GM12801 (cell line): Measurements from ENCODE around the gene GBP3.

Source experiments
- TF ChIP-seq, protein P1 (sequence below): IDR thresholded peaks from one replicate; pipeline ENCODE4 v1.5.1; 2011; ENCODE audit warnings: control low read depth; ENCODE audit not compliant: insufficient read length; ENCODE audit errors: extremely low read depth

Gene GBP3

DNA sequence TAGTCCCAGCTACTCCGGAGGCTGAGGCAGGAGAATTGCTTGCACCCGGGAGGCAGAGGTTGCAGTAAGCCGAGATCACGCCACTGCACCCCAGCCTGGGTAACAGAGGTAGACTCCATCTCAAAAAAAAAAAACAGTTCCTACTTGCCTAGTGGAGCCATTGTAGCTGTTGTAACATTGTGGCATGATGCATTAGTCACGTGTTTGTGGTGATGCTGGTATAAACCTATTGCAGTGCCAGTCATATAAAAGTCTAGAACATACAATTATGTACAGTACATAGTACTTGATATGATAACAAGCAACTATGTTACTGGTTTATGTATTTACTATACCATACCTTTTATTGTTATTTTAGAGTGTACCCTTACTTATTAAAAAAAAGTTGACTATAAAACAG, 46.4 kb downstream of the GBP3 start:
- TF ChIP-seq, protein P1, sequence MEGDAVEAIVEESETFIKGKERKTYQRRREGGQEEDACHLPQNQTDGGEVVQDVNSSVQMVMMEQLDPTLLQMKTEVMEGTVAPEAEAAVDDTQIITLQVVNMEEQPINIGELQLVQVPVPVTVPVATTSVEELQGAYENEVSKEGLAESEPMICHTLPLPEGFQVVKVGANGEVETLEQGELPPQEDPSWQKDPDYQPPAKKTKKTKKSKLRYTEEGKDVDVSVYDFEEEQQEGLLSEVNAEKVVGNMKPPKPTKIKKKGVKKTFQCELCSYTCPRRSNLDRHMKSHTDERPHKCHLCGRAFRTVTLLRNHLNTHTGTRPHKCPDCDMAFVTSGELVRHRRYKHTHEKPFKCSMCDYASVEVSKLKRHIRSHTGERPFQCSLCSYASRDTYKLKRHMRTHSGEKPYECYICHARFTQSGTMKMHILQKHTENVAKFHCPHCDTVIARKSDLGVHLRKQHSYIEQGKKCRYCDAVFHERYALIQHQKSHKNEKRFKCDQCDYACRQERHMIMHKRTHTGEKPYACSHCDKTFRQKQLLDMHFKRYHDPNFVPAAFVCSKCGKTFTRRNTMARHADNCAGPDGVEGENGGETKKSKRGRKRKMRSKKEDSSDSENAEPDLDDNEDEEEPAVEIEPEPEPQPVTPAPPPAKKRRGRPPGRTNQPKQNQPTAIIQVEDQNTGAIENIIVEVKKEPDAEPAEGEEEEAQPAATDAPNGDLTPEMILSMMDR, result no peak

DNA sequence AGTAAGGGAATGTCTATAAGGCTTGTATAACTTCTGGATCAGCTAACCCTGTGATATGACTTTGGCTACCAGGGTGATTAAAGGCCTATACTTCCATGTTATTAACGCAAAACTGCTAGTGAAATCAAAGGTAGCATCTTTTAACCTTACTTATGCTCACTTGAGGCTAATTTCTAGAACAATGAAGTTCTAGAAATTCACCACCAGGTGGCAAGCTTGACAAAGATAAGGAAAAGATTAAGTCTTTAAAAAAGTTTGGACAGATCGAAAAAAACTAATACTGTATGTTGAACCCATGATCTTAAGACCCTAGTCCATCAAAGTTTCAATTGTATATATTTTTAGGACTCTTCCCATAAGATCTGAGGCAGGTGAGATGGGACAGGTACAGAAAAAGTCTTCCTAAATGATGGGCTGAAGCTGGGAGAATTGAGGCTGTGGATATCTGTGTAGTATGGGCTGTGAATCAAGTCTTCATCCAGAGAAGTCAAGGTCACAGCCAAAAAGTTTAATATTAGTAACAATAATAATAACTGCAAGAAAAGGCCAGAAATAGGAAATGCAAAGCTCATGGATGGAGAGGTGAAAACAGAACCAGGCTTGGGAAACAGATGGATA, 49.0 kb downstream of the GBP3 start:
- TF ChIP-seq, protein P1, result no peak

DNA sequence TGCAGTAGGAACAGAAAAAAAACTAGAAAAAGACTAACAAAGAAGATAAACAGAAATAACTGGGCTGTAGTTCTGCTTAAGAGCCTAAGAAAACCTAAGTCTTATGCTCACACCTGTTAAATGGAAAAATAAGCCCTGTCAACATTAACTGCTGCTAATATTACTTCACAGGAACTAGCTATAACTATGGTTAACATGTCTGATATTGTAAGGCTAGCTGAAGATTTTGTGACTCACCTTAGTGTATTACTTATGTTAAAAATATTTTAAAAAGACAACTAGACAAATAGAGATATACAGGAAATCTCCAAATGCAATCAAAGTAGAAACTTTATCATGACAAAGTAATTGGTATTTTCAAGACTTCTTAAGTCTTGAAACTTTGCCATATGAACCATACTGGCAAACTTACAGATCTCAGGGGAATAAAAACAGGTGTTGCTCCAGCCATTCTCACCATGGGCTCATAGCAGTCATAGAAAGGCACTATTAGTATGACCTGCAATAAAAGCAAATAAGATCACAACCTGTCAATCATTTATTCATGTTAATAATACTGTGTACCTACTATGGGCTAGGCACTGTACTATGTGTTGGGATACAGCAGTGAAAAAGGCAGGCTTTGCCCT, 60.9 kb downstream of the GBP3 start:
- TF ChIP-seq, protein P1, result no peak

DNA sequence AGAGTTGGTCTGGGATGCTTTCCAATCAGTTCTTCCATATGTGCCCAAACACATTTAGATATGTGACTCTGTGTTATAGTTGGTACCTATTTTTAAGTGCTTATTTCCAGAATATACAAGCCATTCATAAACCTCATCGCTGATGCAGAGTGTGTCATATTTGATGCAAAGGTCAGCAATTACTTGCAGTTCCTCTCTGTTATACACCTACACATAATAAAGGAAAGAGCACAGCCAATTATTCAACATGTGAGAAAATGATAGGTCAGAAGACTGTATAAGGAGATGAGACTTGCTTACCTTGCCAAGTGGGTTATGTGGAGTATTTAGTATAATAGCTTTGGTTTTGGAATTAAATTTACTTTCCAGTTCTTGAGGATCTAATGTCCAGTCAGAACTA, 61.6 kb downstream of the GBP3 start:
- TF ChIP-seq, protein P1, result no peak
